ENCODE data around the gene SSBP2. TPM values are rescaled to one million over a fixed set of nuclear protein-coding genes. Genes with fewer than 3 reads are reported as not detected.

The SSBP2 gene
- total RNA-seq, 1 experiment from 2014 or later = 5.2 TPM

DNA sequence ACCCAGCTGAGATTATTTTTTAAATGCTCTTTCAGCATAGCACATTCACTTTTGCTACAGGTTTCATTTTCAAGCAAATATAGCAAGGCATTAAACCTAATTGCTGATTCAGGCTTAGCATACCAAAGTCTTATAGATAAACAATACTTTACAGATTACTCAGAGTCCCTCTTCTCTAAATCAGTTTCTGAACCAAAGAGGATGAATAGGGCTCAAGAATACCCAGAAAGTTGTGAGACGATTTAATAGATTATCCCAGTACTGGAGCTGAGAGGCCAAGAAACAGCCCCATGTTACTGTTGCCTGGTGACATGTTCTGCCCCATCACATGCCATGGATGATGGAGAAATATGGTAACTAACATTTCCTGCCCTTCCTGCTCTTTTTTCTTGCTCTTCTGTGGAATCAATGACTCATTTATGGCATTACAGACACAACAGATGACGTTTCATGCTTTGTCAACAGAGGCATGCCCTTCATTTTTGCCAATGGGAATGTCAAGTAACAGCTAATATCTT is 18.1 kb upstream of the SSBP2 start (continued):
- TF ChIP-seq REST (IDR thresholded peaks at IDR 0.05; ENCODE audit: low read depth) (no peak), YY1 (IDR thresholded peaks at IDR 0.05; ENCODE audit: extremely low read depth, insufficient replicate concordance, low read depth, low read length) (no peak), EGR1 (IDR thresholded peaks at IDR 0.05; ENCODE audit: low read depth) (no peak), RAD21 (IDR thresholded peaks at IDR 0.05; ENCODE audit: low read depth) (no peak), POLR2AphosphoS5 (IDR thresholded peaks at IDR 0.05; ENCODE audit: low read depth, low read length) (no peak), ZFX (IDR thresholded peaks at IDR 0.05) (no peak)

- ChIA-PET RAD21 (ENCODE audit: low non-redundant PET in 1 of 2, low total read pairs in 2 of 2, uncharacterized antibody in 2 of 2, unreplicated experiment in 2 of 2) (no interaction called here), CTCF (no interaction called here), POLR2A (no interaction called here)
- intact Hi-C loops (cut with micrococcal nuclease) = no loop called here
- Histone ChIP-seq H3K79me2 (ENCODE audit: insufficient read depth, low read length) (no peaks in the 10 kb centered on the region), H4K20me1 (ENCODE audit: insufficient read depth) (no peaks in the 10 kb centered on the region), H3K4me3 (replicated peaks in 1 of 2; ENCODE audit: low read depth in 1 of 2, low read length in 2 of 2) (no peak overlapping the region), H3K27ac (ENCODE audit: low read depth, low read length) (no peak overlapping the region), H3K4me1 (ENCODE audit: control insufficient read depth in 1 of 2, insufficient read depth in 2 of 2, low read length in 2 of 2) (peaks cover 0 to 10% of the 10 kb centered on the region in 2 experiments; a peak in 1 of 4 replicates), H3K9ac (ENCODE audit: low read length) (no peak overlapping the region), H3K9me3 (ENCODE audit: control insufficient read depth in 1 of 2, insufficient read depth in 1 of 2, low read depth in 1 of 2, low read length in 2 of 2) (no peaks in the 10 kb centered on the region), H3K9me2 (ENCODE audit: insufficient read depth) (no peaks in the 10 kb centered on the region), H3K4me2 (ENCODE audit: low read length) (no peak overlapping the region), H2AFZ (ENCODE audit: low read depth, low read length, poor library complexity, severe bottlenecking) (no peak overlapping the region), H3K27me3 (ENCODE audit: insufficient read depth, low read length) (no peaks in the 10 kb centered on the region), H3K36me3 (ENCODE audit: control insufficient read depth in 1 of 2, insufficient read depth in 2 of 2, low read length in 2 of 2) (no peaks in the 10 kb centered on the region)
- TF ChIP-seq TCF7L2 (IDR thresholded peaks at IDR 0.05; ENCODE audit: borderline replicate concordance, extremely low read depth, insufficient read depth, insufficient read length) (no peak), SP1 (IDR thresholded peaks at IDR 0.05; ENCODE audit: low read depth) (no peak), RAD21 (IDR thresholded peaks at IDR 0.05; ENCODE audit: low read depth) (no peak), ATF3 (IDR thresholded peaks at IDR 0.05) (no peak), ZNF274 (IDR thresholded peaks at IDR 0.05; ENCODE audit: low read depth, low read length) (no peak), EZH2phosphoT487 (IDR thresholded peaks at IDR 0.05; ENCODE audit: borderline replicate concordance) (no peak), CEBPB (IDR thresholded peaks at IDR 0.05; ENCODE audit: low read depth) (no peak), CTCF (IDR thresholded peaks at IDR 0.05 in 2 of 3, conservative IDR thresholded peaks at IDR 0.05 in 1 of 3; ENCODE audit: borderline replicate concordance in 1 of 3, insufficient read depth in 1 of 3, low read depth in 2 of 3, low read length in 2 of 3) (no peak)
- TF ChIP-seq, protein P1, sequence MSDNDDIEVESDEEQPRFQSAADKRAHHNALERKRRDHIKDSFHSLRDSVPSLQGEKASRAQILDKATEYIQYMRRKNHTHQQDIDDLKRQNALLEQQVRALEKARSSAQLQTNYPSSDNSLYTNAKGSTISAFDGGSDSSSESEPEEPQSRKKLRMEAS (IDR thresholded peaks at IDR 0.05) = no peak
- no TSS peak for BruUV-seq (replicated peaks)
- no peak for ATAC-seq
- no peak for DNase-seq (ENCODE audit: low read depth, low spot score)
Measured at GRCh38 chr5:81767938-81768337, 17.0 kb upstream of the SSBP2 start.

Data from HCT116 (cell line).